HAP-1 (cell line): ENCODE measurements around the gene PLXNA2.

Source experiments
- DNase-seq, 2 experiments: peaks; one replicate each; pipeline ENCODE4 v3.0.0-alpha.2; 2016 to 2020; ENCODE audit warnings: low spot score in 2 of 2
- H3K27me3 ChIP-seq: fragments of 250-450 bp; sonication (Bioruptor Pico); 2 replicates; pipeline ENCODE4 v1.5.1; 2020; ENCODE audit warnings: low read depth, mild to moderate bottlenecking, moderate library complexity
- H3K36me3 ChIP-seq: fragments of 250-450 bp; sonication (Bioruptor Pico); replicated peaks from 2 replicates; pipeline ENCODE4 v1.5.1; 2020; ENCODE audit warnings: mild to moderate bottlenecking
- H3K4me1 ChIP-seq: fragments of 250-450 bp; sonication (Bioruptor Pico); 2 replicates; pipeline ENCODE4 v1.5.1; 2020; ENCODE audit warnings: mild to moderate bottlenecking
- H3K4me3 ChIP-seq: fragments of 250-450 bp; sonication (Bioruptor Pico); 2 replicates; pipeline ENCODE4 v1.5.1; 2020; ENCODE audit warnings: mild to moderate bottlenecking, moderate library complexity
- H3K9me3 ChIP-seq: fragments of 250-450 bp; sonication (Bioruptor Pico); 2 replicates; pipeline ENCODE4 v1.5.1; 2020; ENCODE audit warnings: mild to moderate bottlenecking, moderate library complexity
- in situ Hi-C: fragments of 300-500 bp; cut with MboI; formaldehyde crosslinking; loops from 3 replicates; pipeline ENCODE4 v1.14.3; 2020; ENCODE audit warnings: low sequenced_read_pairs, inconsistent platforms, mixed read lengths

Gene PLXNA2

DNA sequence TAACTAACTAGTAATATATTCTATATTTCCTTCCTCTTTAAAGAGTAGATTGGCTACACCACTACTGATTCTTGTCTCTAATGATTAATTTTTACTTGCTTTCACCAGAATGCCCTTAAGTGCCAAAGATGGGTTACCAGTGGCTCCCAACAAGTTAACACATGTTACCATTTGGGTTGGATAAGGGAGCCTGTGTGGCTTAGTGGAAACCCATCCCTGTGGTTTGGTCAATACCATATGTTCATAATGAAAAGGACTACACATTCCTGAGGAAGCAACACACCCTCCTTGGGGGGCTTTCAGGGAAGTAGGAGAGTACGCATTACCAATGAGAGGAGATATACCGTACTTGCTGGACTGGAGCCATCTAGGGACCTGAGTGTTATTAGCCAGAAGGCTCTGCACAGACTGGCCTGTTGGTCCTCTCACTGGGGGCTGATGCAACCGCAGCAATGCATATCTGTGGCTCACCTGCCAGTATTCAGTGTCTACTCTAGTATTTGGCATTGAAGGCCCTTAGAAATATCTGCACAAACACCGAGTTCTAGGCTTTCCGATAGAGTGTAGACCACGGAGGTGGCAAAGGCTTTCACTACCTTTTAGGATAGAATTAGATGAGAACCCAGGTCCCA is 29.3 kb upstream of the PLXNA2 start:
- in situ Hi-C loops: no loop called here
- no peak overlapping the region for H3K4me3 ChIP-seq
- H3K36me3 ChIP-seq: no peaks in the 10 kb centered on the region
- H3K4me1 ChIP-seq: no peaks in the 10 kb centered on the region
- DNase-seq: no peak
- no peaks in the 10 kb centered on the region for H3K9me3 ChIP-seq
- H3K27me3 ChIP-seq: peaks cover 16% of the 10 kb centered on the region

- H3K27me3 ChIP-seq: peaks cover 16% of the 10 kb centered on the region
- no peak for DNase-seq
- in situ Hi-C loops: no loop called here
Measured at GRCh38 chr1:208272713-208273112, 28.5 kb upstream of the PLXNA2 start.

DNA sequence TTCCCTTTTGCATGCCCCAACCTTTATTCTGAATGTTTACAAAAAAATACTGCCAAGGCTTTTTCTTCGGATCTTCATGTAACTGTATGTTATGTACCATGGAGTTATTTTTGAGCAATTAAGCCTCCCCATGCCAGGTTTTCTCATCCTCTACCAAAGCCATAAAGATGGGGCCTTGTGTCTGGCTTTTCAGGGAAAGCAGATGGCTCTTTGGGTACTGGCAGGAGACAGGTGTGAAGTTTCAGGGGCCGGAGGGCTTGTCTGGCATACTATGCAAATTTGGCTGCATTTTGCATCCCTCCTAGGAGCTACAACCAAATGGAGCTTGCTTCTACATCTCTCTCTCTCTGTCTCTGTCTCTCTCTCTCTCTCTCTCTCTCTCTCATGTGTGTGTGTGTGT is 28.1 kb upstream of the PLXNA2 start:
- no peak for DNase-seq
- Histone ChIP-seq H3K36me3 (no peaks in the 10 kb centered on the region), H3K27me3 (peaks cover 16% of the 10 kb centered on the region), H3K4me1 (no peaks in the 10 kb centered on the region), H3K4me3 (no peak overlapping the region), H3K9me3 (no peaks in the 10 kb centered on the region)
- in situ Hi-C loops: no loop called here

More at GRCh38 chr1:208272713-208273112, 28.5 kb upstream of the PLXNA2 start:
- Histone ChIP-seq H3K9me3 (no peaks in the 10 kb centered on the region), H3K36me3 (no peaks in the 10 kb centered on the region), H3K4me3 (no peak overlapping the region), H3K4me1 (no peaks in the 10 kb centered on the region)

- no peaks in the 10 kb centered on the region for H3K9me3 ChIP-seq
- H3K4me1 ChIP-seq: no peaks in the 10 kb centered on the region
- H3K4me3 ChIP-seq: no peak overlapping the region
- no peak for DNase-seq
- peaks cover 16% of the 10 kb centered on the region for H3K27me3 ChIP-seq
- in situ Hi-C loops: no loop called here
- H3K36me3 ChIP-seq: no peaks in the 10 kb centered on the region
Measured at GRCh38 chr1:208271236-208271635, 27.1 kb upstream of the PLXNA2 start.

GRCh38 chr1:208270651-208271141 is 26.5 kb upstream of the PLXNA2 start:
- Histone ChIP-seq H3K4me3 (no peak overlapping the region), H3K9me3 (no peaks in the 10 kb centered on the region), H3K27me3 (peaks cover 16% of the 10 kb centered on the region), H3K36me3 (no peaks in the 10 kb centered on the region), H3K4me1 (no peaks in the 10 kb centered on the region)
- in situ Hi-C loops: no loop called here
- DNase-seq: no peak

DNA sequence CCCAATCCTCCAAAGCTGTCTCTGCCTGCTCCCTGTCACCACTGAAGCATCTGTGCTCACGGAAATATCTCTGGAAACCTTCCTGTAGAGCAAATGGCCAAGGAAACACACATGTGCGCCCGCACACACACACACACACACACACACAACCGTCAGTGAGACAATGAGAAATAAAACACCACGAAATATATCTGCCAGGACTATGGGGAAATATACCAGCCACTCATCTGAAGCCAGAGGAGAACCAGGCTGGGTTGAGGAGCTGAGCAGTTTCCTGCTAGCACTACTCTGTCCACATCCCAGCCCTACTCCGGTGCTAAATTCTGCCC is 25.1 kb upstream of the PLXNA2 start:
- Histone ChIP-seq H3K27me3 (peaks cover 16% of the 10 kb centered on the region), H3K4me3 (no peak overlapping the region), H3K4me1 (no peaks in the 10 kb centered on the region), H3K9me3 (no peaks in the 10 kb centered on the region), H3K36me3 (no peaks in the 10 kb centered on the region)
- DNase-seq: no peak
- in situ Hi-C loops: no loop called here

DNA sequence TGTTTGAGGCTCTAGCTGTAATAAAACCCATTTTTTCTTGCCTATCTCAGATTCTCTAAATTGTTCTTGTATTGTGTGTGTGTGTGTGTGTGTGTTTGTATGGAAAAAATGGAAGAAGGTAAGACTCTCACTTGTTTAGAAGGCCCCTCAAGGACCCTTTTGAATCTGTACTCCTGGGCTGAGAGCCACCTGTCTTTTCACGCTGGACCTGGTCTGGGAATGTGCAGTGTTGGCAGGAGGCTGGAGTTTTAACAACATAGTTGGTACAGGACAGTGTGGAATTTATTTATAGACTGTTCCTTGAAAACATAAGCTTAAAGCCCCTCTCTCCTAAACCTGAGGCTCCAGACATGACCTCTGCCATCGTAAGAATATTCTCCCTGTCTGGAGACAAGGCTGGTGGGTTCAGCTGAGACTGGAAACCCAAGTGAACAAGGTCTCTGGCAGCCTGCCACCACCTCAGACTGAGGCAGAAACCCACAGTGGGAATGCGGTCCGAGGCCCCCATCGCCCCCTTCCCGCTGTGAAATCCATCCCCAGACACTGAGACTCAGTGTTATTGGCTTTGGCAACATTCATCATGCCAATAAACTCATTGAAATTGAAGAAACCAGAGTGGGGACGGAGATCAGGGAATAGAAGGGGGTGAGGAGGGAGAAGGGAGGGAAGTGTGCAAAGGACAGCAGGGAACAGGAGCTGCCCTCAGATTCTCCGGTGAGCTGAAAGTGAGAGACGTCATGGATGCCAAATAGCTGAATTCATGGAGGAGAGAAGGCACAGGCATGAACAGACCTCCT is 24.6 kb upstream of the PLXNA2 start:
- in situ Hi-C loops: no loop called here
- no peaks in the 10 kb centered on the region for H3K4me1 ChIP-seq
- no peak overlapping the region for H3K4me3 ChIP-seq
- no peak for DNase-seq
- peaks cover 16% of the 10 kb centered on the region for H3K27me3 ChIP-seq
- H3K36me3 ChIP-seq: no peaks in the 10 kb centered on the region
- no peaks in the 10 kb centered on the region for H3K9me3 ChIP-seq

DNA sequence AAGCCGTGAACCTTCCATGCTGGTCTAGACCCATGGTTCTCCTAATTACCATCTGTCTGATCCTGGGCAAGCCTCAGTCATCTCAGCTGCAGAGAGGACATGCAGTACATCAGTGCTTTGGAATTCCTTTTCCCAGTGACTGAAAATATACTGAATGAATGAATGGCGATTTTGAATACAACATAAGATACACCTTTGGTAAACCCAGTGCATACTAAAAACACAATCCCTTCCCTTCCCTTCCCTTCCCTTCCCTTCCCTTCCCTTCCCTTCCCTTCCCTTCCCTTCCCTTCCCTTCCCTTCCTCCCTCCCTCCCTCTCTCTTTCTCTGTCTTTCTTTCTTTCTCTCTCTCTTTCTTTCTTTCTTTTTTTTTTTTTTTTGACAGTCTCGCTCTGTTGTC is 21.3 kb upstream of the PLXNA2 start:
- H3K4me1 ChIP-seq: no peaks in the 10 kb centered on the region
- in situ Hi-C loops: no loop called here
- no peaks in the 10 kb centered on the region for H3K36me3 ChIP-seq
- H3K4me3 ChIP-seq: no peak overlapping the region
- no peak for DNase-seq
- peaks cover 15% of the 10 kb centered on the region; the same call in 1 of the 2 replicates for H3K27me3 ChIP-seq
- H3K9me3 ChIP-seq: no peaks in the 10 kb centered on the region; the same call in 1 of the 2 replicates

GRCh38 chr1:208265122-208265469 is 20.9 kb upstream of the PLXNA2 start:
- H3K4me1 ChIP-seq: no peaks in the 10 kb centered on the region
- H3K27me3 ChIP-seq: peaks cover 15% of the 10 kb centered on the region; the same call in 1 of the 2 replicates
- no peak overlapping the region for H3K4me3 ChIP-seq
- no peaks in the 10 kb centered on the region; the same call in 1 of the 2 replicates for H3K9me3 ChIP-seq
- H3K36me3 ChIP-seq: no peaks in the 10 kb centered on the region
- DNase-seq: no peak
- in situ Hi-C loops: no loop called here

DNA sequence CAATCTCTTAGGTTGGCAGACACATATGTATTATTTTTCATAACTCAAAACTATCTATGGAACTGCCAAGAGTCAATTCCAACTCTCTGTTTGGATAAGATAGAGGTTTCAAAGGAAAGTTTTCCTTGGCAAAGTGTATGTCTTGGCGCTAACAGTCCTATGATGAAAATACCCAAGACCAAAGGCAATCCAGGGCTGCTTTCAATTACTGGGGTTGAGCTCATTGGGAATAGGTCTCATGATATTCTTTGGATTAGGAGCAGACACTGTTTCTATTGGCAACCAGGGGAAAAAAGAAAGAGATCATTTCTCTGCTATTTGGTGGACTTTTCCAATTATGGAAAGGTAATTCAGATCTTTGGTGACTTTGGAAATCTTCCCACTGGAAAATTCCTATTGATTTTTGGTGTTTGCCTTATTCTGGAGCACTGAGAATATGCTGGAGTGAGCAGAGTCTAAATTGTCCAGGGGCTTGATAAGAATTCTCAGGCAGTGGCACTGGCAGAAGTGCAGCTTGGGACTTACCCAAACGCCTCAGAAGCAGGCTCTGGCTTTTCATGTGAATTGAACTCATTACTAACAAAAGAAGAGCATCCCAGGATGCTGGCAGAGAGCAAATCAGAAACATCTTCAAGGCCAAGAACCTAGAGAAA is 20.4 kb upstream of the PLXNA2 start:
- Histone ChIP-seq H3K4me3 (no peak overlapping the region), H3K9me3 (no peaks in the 10 kb centered on the region; the same call in 1 of the 2 replicates), H3K36me3 (no peaks in the 10 kb centered on the region), H3K27me3 (peaks cover 11% of the 10 kb centered on the region; the same call in 1 of the 2 replicates), H3K4me1 (no peaks in the 10 kb centered on the region)
- no peak for DNase-seq
- in situ Hi-C loops: no loop called here

GRCh38 chr1:208261874-208262273 is 17.7 kb upstream of the PLXNA2 start:
- in situ Hi-C loops: no loop called here
- Histone ChIP-seq H3K4me1 (no peaks in the 10 kb centered on the region), H3K27me3 (peaks cover 2% of the 10 kb centered on the region; the same call in 1 of the 2 replicates), H3K9me3 (no peaks in the 10 kb centered on the region; the same call in 1 of the 2 replicates), H3K4me3 (no peak overlapping the region), H3K36me3 (no peaks in the 10 kb centered on the region)
- no peak for DNase-seq

DNA sequence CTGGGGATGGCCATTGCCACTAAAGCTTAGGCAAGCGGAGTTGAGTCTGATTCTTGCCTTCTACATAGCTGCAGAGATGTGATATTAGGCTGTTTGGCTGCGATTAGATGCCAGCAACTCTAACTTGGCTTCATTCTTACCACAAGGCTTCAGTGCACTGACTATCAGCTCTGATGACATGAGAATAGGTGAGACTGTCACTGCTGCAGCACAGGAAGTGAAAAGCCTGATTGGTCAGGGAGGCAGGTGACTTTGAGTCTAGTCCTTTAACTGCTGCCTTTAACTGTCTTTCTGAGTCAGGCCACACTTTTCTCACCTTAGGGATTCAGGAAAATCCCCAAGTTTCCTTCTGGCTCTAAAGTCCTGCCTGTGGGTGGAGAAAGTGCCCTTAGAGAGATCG is 14.1 kb upstream of the PLXNA2 start:
- Histone ChIP-seq H3K9me3 (no peaks in the 10 kb centered on the region; the same call in 1 of the 2 replicates), H3K4me1 (no peaks in the 10 kb centered on the region), H3K27me3 (0 out of 2 replicates have a peak, but pooled peaks cover 2% of the 10 kb centered on the region), H3K36me3 (no peaks in the 10 kb centered on the region), H3K4me3 (no peak overlapping the region)
- no peak for DNase-seq
- in situ Hi-C loops: no loop called here

GRCh38 chr1:208257351-208257750 is 13.2 kb upstream of the PLXNA2 start:
- Histone ChIP-seq H3K36me3 (no peaks in the 10 kb centered on the region), H3K4me3 (no peak overlapping the region), H3K9me3 (no peaks in the 10 kb centered on the region; the same call in 1 of the 2 replicates), H3K4me1 (no peaks in the 10 kb centered on the region), H3K27me3 (0 out of 2 replicates have a peak, but pooled peaks cover 4% of the 10 kb centered on the region)
- DNase-seq: no peak
- in situ Hi-C loops: no loop called here

GRCh38 chr1:208256556-208256955 is 12.4 kb upstream of the PLXNA2 start:
- H3K4me1 ChIP-seq: no peaks in the 10 kb centered on the region
- H3K4me3 ChIP-seq: no peak overlapping the region
- H3K9me3 ChIP-seq: no peaks in the 10 kb centered on the region; the same call in 1 of the 2 replicates
- no peak for DNase-seq
- in situ Hi-C loops: no loop called here
- 0 out of 2 replicates have a peak, but pooled peaks cover 4% of the 10 kb centered on the region for H3K27me3 ChIP-seq
- no peaks in the 10 kb centered on the region for H3K36me3 ChIP-seq
